Transverse colon (tissue), 4 donors: ENCODE data around the gene RAB3A. TPM values are rescaled to one million over a fixed set of nuclear protein-coding genes. Genes with fewer than 3 reads are reported as not detected.
"Not testable (repeated sequence)": the region's sequence is repeated elsewhere in the genome, so short reads cannot be mapped to it uniquely, and the experiment has no call there.

Experiments
- DNase-seq: peaks from one replicate; pipeline ENCODE4 v3.0.0-alpha.2; 2019
- H3K27ac ChIP-seq, 4 donors: fragments of 200-600 bp; sonication (generic); 2 replicates each; pipeline ENCODE4 v1.5.1; 2016 to 2018; ENCODE audit warnings: inconsistent platforms in 4 of 4
- H3K27me3 ChIP-seq: fragments of 200-600 bp; sonication (generic); 2 replicates; pipeline ENCODE4 v1.5.1; 2017; ENCODE audit warnings: inconsistent platforms
- H3K36me3 ChIP-seq, 4 donors: fragments of 200-600 bp; sonication (generic); 2 replicates each; pipeline ENCODE4 v1.5.1; 2017 to 2019; ENCODE audit warnings: inconsistent platforms in 4 of 4
- H3K4me1 ChIP-seq, 4 donors: fragments of 200-600 bp; sonication (generic); 2 replicates each; pipeline ENCODE4 v1.5.1; 2017 to 2020; ENCODE audit warnings: inconsistent platforms in 4 of 4
- H3K4me3 ChIP-seq, 4 donors: fragments of 200-600 bp; sonication (generic); 1 replicate in 1 of 4; 2 replicates in 3 of 4; pipeline versions ENCODE4 v1.5.1 to v1.6.1; 2017 to 2019; ENCODE audit warnings: inconsistent platforms in 4 of 4
- H3K9me3 ChIP-seq, 2 donors: fragments of 200-600 bp; sonication (generic); 2 replicates each; pipeline ENCODE4 v1.5.1; 2017 to 2019; ENCODE audit warnings: inconsistent platforms in 2 of 2
- CTCF ChIP-seq, 5 experiments: fragments of 200-600 bp in 3 of 5; fragments of 450-650 bp in 2 of 5; sonication (generic) in 3 of 5; IDR thresholded peaks; 1 replicate in 2 of 5; 2 replicates in 3 of 5; pipeline ENCODE4 v1.5.1; 2016 to 2017; ENCODE audit warnings: antibody characterized with exemption in 5 of 5, inconsistent platforms in 3 of 5, mild to moderate bottlenecking in 2 of 5, moderate library complexity in 1 of 5
- EP300 ChIP-seq: sonication (generic); formaldehyde crosslinking; IDR thresholded peaks from one replicate; pipeline ENCODE4 v1.6.1; 2017; ENCODE audit warnings: antibody characterized with exemption, low read depth
- POLR2A ChIP-seq: fragments of 450-650 bp; IDR thresholded peaks from one replicate; pipeline ENCODE4 v1.6.1; 2016; ENCODE audit warnings: antibody characterized with exemption, mild to moderate bottlenecking, moderate library complexity
- POLR2AphosphoS5 ChIP-seq, 3 donors: sonication (generic); formaldehyde crosslinking; IDR thresholded peaks; one replicate each; pipeline ENCODE4 v1.6.1; 2016; ENCODE audit warnings: antibody characterized with exemption in 3 of 3
- WGBS, 2 donors: methylation state at CpG; one replicate each; pipeline ENCODE4 v1.1.5; 2018; ENCODE audit warnings: low coverage in 1 of 2; 5-methylcytosine and 5-hydroxymethylcytosine counted together
- in situ Hi-C, 4 donors: fragments of 200-750 bp; cut with MboI; loops; one replicate each; pipeline versions ENCODE4 v1.15.0 to v1.15.1; 2017; ENCODE audit warnings: low sequenced_read_pairs in 3 of 4, low pct_ligation_motif_present in 1 of 4, low pct_unique_long_range_greater_than_20kb in 1 of 4
- intact Hi-C: fragments of 100-400 bp; cut with DNase I; formaldehyde crosslinking; loops from one replicate; pipeline ENCODE4 v1.15.1; 2023; ENCODE audit warnings: low total_unique reads
- total RNA-seq, 4 donors: library from RNA; depleted of rRNA; stranded (reverse); fragments of >200 nt; gene quantifications; one replicate each; pipeline ENCODE4 v1.1.0, GENCODE V29; 2016

RAB3A gene
- total RNA-seq, 4 donors from 2014 or later = 2.2 to 8.6 (median 3.8) TPM; not detected in 1

- no peak overlapping the region for H3K4me3 ChIP-seq
- intact Hi-C loops = no loop called here
- H3K36me3 ChIP-seq = no peaks in the 10 kb centered on the region
- TF ChIP-seq POLR2A (no peak), CTCF (IDR thresholded peaks at IDR 0.05) (no peak), POLR2AphosphoS5 (IDR thresholded peaks at IDR 0.05) (no peak), EP300 (no peak)
- H3K27ac ChIP-seq = no peak overlapping the region
- peaks cover 0 to 3% (median 0%) of the 10 kb centered on the region in 4 donors for H3K4me1 ChIP-seq
- DNase-seq = no peak
- 91% methylated on average over 8 of the region's 8 CpGs; no CpG with 5 or more reads in 1 of the 2 donors for WGBS, 2 donors
- H3K9me3 ChIP-seq = no peaks in the 10 kb centered on the region
- peaks cover 15% of the 10 kb centered on the region for H3K27me3 ChIP-seq
- in situ Hi-C loops = loop anchor here in 1 of 4 donors (25.0 kb wide), 1 partner anchor 121 kb away; the partner anchor contains the start of gene PGPEP1
These were observed 12.9 kb upstream of the RAB3A start for GRCh38 chr19:18216789-18217188.

GRCh38 chr19:18214779-18215433 lies 11.1 kb upstream of the RAB3A start:
- 61% methylated on average over 3 to 7 of the region's 7 CpGs for WGBS, 2 donors
- Histone ChIP-seq H3K36me3 (no peaks in the 10 kb centered on the region), H3K4me1 (no peaks in the 10 kb centered on the region), H3K27me3 (no peaks in the 10 kb centered on the region), H3K4me3 (no peak overlapping the region), H3K9me3 (no peaks in the 10 kb centered on the region), H3K27ac (no peak overlapping the region)
- DNase-seq = no peak
- TF ChIP-seq POLR2AphosphoS5 (IDR thresholded peaks at IDR 0.05) = no peak
- TF ChIP-seq CTCF (IDR thresholded peaks at IDR 0.05) = no peak
- TF ChIP-seq EP300 = no peak
- no peak for TF ChIP-seq POLR2A
- intact Hi-C loops = no loop called here
- in situ Hi-C loops = loop anchor here in 1 of 4 donors (25.0 kb wide), 1 partner anchor 122 kb away; the partner anchor contains the start of gene PGPEP1

GRCh38 chr19:18211683-18212082 lies 7.8 kb upstream of the RAB3A start:
- Histone ChIP-seq H3K4me1 (no peaks in the 10 kb centered on the region), H3K9me3 (no peaks in the 10 kb centered on the region), H3K4me3 (no peak overlapping the region), H3K27ac (no peak overlapping the region), H3K36me3 (no peaks in the 10 kb centered on the region), H3K27me3 (peaks cover 12% of the 10 kb centered on the region)
- TF ChIP-seq POLR2A = no peak
- no peak for TF ChIP-seq CTCF (IDR thresholded peaks at IDR 0.05)
- no peak for TF ChIP-seq EP300
- TF ChIP-seq POLR2AphosphoS5 (IDR thresholded peaks at IDR 0.05) = no peak
- no peak for DNase-seq
- in situ Hi-C loops = loop anchor here in 1 of 4 donors (25.0 kb wide), 1 partner anchor 126 kb away; the partner anchor contains the start of gene PGPEP1
- WGBS, 2 donors = 81% methylated on average over 14 of the region's 14 CpGs; no CpG with 5 or more reads in 1 of the 2 donors
- intact Hi-C loops = loop anchor here (2.0 kb wide), 1 partner anchor 39 kb away; no protein-coding TSS in a partner anchor

GRCh38 chr19:18209912-18210311 lies 6.1 kb upstream of the RAB3A start:
- DNase-seq, H3K36me3 ChIP-seq, H3K4me3 ChIP-seq, H3K27ac ChIP-seq, H3K9me3 ChIP-seq: not testable (repeated sequence)
- WGBS, 2 donors = 82 to 95% methylated on average over 3 to 5 of the region's 5 CpGs
- in situ Hi-C loops (loop anchor here in 1 of 4 donors (25.0 kb wide), 1 partner anchor 127 kb away; the partner anchor contains the start of gene PGPEP1), intact Hi-C loops (loop anchor here (10.0 kb wide), 1 partner anchor 205 kb away; the partner anchor contains the start of gene SSBP4)
- Histone ChIP-seq H3K4me1 (peaks cover 0 to 11% (median 8%) of the 10 kb centered on the region in 4 donors), H3K27me3 (peaks cover 12% of the 10 kb centered on the region)
